Stimulated activated CD4-positive, alpha-beta T cell treated with anti-CD3 and anti-CD28 coated beads, Interleukin-4, amount 100 ng/mL, for 4 hours (primary cell): ENCODE results near the gene SEPTIN14.
"Not testable (repeated sequence)": the region's sequence is repeated elsewhere in the genome, so short reads cannot be mapped to it uniquely, and the experiment has no call there.

ENCODE experiments used
- DNase-seq, 2 experiments: peaks; one replicate each; pipeline ENCODE4 v3.0.0-alpha.2; 2020

SEPTIN14 gene

DNA sequence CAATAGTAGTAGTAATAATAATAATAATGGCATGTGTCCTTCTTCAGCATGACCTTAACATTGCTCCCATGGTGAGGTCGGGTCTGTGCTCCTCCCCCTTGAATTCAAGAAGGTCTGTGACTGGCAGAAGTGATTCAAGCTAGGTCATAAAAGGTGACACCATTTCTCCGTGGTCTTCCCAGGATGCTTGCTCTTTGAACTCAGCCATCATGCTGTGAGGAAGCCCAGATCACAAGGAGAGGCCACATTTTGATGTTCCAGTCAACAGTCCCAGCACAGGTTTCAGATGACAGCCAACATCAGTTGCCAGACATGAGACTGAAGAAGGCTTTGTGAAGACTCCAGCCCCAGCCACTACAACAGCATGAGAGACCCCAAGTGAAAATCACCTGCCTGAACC is 83.9 kb downstream of the SEPTIN14 start:
- no peak for DNase-seq

DNA sequence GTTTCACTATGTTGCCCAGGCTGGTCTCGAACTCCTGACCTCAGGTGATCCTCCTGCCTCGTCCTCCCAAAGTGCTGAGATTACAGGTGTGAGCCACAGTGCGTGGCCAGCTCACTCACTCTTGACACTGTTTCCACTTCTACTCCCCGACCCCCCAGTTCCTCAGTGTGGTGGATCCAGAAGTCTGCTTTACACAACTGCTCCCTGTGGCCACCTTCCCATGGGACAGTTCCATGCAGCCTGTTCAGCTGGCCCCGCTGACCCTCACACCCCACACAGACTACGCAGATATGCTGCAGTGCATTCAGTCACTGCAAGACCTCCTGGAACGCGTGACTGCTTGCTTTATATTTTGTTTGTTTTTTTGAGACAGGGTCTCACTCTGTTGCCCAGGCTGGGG is 86.4 kb downstream of the SEPTIN14 start:
- DNase-seq: no peak

DNA sequence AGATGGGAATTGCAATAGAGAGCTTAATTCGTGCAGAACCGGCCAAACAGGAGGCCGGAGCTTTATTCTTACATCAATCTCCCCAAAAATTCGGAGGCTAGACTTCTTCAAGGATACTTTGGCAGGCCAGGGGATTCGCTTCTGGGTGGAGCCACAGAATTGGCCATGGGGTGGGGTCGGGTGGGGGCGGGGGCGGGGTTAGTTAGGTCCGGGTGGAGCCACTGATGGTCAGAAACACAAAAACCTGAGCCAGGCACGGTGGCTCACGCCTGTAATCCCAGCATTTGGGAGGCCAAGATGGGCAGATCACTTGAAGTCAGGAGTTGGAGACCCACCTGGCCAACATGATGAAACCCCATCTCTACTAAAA is 87.5 kb downstream of the SEPTIN14 start:
- DNase-seq: no peak

DNA sequence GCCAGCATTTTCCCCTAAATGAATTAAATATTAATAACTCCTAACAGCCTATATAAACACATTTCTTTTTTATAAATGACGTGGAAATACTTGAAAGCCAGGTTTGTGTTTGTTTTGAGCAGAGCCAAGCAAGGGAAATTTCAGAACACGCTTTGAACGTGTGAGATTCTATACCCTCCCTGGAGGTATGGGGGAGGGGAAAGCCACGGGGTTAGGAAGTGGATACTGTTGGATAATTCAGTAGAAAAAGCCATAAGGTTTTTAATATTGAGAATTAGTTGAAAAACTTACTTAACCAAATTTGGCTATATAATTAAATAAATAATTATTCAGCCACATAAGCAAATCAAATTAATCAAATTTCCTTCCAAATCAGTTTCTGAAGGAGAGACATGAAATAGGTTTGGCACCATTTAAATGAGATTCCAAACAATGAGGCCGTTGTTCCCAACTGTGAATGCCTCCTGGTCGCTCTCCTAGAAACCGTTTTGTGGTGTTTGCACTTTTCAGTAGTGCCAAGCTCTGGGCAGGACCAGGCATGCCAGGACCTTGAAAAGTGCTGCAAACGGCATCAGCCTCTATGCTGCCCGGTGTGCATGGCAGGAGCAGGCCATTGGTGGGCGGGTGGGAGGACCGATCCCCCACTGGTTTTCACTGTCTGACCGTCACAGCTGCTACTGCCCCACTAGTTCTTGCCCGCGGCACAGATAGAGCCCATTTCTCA is 88.1 kb downstream of the SEPTIN14 start:
- DNase-seq: no peak

DNA sequence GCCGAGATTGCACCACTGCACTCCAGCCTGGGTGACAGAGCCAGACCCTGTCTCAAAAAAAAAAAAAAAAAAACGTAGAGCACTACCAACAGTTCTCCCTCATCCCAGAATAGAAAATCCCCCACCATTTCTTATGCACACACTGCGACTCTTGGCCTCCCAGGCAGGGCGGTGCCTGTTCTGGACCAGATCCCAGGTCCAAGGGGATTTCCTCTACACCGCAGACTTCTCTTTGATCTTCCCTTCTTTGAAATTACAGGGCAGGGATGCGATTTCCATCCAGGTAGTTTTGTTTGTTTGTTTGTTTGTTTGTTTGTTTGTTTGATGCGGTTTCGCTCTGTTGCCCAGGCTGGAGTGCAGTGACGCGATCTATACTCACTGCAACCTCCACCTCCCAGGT is 91.8 kb downstream of the SEPTIN14 start:
- no peak for DNase-seq

DNA sequence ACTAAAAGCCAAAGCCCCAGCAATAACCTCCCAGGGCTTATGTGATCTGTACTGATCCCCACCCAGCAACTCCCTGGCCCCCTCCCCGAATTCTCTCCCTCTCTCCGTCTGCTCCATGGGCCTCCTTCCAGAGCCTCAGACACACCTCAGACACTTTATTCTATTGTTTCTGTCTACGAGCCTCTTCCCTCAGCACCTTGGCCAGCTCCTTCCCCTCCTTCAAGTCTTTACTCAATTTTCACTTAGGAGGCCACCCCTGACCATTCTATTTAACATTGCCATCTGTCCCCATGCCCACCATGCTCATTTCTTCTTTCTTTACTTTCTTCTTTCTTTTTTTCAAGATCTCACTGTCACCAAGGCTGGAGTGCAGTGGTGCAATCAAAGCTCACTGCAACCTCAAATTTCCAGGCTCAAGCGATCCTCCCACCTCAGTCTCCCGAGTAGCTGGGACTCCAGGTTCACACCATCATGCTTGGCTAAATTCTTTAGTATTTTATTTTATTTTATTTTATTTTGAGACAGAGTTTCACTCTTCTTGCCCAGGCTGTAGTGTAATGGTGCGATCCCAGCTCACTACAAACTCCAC is 109.2 kb downstream of the SEPTIN14 start:
- not testable (repeated sequence) for DNase-seq

DNA sequence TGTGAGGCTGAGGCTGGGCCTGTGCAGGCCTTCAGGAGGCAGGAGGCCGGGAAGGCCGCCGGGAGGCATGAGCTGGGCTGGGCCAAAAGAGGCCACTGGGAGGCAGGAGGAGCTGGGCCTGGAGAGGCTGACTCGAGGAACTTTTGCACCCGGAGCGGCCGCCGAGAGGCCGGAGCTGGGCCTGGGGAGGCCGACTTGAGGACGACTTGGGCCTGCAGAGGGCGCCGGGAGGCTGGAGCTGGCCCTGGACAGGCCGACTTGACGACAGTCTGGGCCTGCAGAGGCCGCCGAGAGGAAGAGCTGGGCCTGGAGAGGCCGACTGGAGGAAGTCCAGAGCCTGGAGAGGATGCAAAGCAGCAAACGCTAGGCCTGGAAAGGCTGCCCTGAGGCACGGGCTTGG is 117.8 kb downstream of the SEPTIN14 start:
- DNase-seq: not testable (repeated sequence)
